NCI-H1048 (cell line): Measurements from ENCODE around the gene ASTN2.

ENCODE experiments used
- DNase-seq: peaks from one replicate; lab custom pipeline; 2025; lab: John Stamatoyannopoulos, UW

ASTN2 gene

GRCh38 chr9:116387934-116388698, 1026.7 kb downstream of the ASTN2 start:
- no peak for DNase-seq

GRCh38 chr9:116383936-116384335, 1030.9 kb downstream of the ASTN2 start:
- no peak for DNase-seq

GRCh38 chr9:116383133-116383532, 1031.7 kb downstream of the ASTN2 start:
- no peak for DNase-seq

DNA sequence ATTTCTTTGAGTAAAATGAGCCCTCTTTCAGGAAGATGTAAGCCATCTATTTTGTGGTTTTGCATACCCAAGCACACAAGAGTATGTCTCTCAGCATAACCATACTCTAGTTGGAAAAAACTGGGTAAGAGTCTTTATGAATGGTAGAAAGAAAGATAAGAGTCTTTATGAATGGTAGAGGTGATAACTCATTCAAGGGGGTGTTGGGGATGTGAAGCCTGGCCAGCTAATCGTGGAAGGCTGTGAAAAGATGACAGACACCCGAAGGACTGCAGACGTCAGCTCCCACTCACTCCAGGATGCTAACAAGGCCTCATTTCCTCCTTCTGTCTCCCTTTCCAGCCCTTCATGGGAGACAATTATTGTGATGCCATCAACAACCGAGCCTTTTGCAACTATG, 1032.8 kb downstream of the ASTN2 start:
- DNase-seq = peak; percentile 16

DNA sequence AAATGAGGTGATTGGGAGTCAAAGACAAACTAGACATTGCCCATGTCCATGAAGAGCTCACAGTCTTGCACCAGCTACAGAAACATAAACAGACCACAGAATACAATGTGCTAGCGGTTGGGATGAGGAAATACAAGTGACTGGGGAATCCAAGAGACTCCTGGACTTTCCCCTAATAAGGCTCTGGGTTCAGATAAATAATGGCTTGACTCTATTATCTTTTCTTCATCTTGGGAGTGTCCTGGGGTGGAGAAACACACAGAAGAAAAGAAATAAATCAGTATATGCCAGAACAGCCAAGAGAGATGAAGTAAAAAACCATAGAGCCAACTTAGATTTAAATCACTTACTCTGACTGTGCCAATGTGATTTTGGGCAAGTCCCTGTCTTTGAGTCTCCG, 1033.5 kb downstream of the ASTN2 start:
- no peak for DNase-seq

GRCh38 chr9:116380496-116380995, 1034.3 kb downstream of the ASTN2 start:
- no peak for DNase-seq

- no peak for DNase-seq
These were observed 1035.0 kb downstream of the ASTN2 start for GRCh38 chr9:116379821-116380220.

- no peak for DNase-seq
These were observed 1036.0 kb downstream of the ASTN2 start for GRCh38 chr9:116378873-116379272.

- no peak for DNase-seq
These were observed 1037.6 kb downstream of the ASTN2 start for GRCh38 chr9:116377179-116377798.
